Activated naive CD8-positive, alpha-beta T cell treated with anti-CD3 and anti-CD28 coated beads, Interleukin-2, amount 50 U/mL, for 24 hours (primary cell): ENCODE results near the gene ZNF207.
"Not testable (repeated sequence)": the region's sequence is repeated elsewhere in the genome, so short reads cannot be mapped to it uniquely, and the experiment has no call there.

Experiments
- ATAC-seq: fragments of 150-1000 bp; cut with Tn5 transposase; one replicate; pipeline ENCODE4 v1.10.0; 2021
- DNase-seq: peaks from one replicate; pipeline ENCODE4 v3.0.0; 2021
- H3K27ac Mint-ChIP-seq: one replicate; pipeline ENCODE4 v1.8.0; 2021; ENCODE audit warnings: mild to moderate bottlenecking, mixed read lengths
- H3K27me3 Mint-ChIP-seq: one replicate; pipeline ENCODE4 v1.8.0; 2021; ENCODE audit warnings: mixed read lengths
- H3K36me3 Mint-ChIP-seq: one replicate; pipeline ENCODE4 v1.8.0; 2021; ENCODE audit warnings: low read depth, mixed read lengths
- H3K4me1 Mint-ChIP-seq: one replicate; pipeline ENCODE4 v1.8.0; 2021; ENCODE audit warnings: mixed read lengths
- H3K4me3 Mint-ChIP-seq: one replicate; pipeline ENCODE4 v1.8.0; 2021; ENCODE audit warnings: mild to moderate bottlenecking, moderate library complexity, mixed read lengths
- H3K9me3 Mint-ChIP-seq: one replicate; pipeline ENCODE4 v1.8.0; 2021; ENCODE audit warnings: mixed read lengths

ZNF207 gene

DNA sequence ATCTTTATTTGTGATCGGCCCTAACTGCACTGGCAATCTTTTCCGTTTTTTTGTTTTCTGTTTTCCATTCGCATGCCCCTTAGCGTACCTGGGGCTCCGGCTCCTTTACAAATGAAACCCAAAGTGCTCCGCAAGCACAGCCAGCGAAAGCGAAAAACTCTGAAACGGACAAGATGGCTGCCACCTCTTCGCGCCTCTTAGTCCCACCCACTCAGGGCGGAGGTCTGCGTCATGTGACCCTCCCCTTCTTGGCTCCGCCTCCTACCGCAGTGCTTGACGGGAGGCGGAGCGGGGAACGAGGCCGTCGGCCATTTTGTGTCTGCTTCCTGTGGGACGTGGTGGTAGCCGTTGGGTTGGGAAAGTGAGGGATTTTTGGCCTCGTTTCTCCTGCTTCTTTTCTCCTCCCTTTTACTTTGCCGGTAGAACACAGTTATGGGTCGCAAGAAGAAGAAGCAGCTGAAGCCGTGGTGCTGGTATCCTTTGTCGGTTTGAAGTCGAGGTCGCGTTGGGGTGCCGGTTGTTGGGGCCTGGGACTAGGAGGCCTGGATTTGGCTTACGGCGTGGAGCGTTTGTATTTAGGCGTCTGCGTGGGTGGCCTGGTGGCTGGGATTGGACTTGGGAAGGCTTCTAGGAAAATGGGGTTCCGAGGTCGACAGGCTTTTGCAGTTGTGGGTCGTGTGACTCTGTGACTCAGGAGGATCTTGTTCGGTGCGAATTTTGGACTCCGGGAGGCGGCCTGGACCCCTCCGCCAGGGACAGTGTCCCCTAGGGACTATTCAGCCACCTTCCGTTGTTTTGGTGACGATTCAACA, at the start of gene ZNF207:
TSS of gene ZNF207 (plus strand) at position 304 of the 812 bp plus-strand sequence. CDS start at position 433, 129 bp downstream.
- no peaks in the 10 kb centered on the region for H3K9me3 Mint-ChIP-seq
- H3K27ac Mint-ChIP-seq: peak within 1 kb of the TSS; percentile 98
- DNase-seq (peak; percentile 95), ATAC-seq (peak; percentile 88)
- H3K4me3 Mint-ChIP-seq: peak within 1 kb of the TSS; percentile 94
- H3K4me1 Mint-ChIP-seq: peaks cover 47% of the 10 kb centered on the region
- H3K36me3 Mint-ChIP-seq: peaks cover 52% of the 10 kb centered on the region
- no peaks in the 10 kb centered on the region for H3K27me3 Mint-ChIP-seq

DNA sequence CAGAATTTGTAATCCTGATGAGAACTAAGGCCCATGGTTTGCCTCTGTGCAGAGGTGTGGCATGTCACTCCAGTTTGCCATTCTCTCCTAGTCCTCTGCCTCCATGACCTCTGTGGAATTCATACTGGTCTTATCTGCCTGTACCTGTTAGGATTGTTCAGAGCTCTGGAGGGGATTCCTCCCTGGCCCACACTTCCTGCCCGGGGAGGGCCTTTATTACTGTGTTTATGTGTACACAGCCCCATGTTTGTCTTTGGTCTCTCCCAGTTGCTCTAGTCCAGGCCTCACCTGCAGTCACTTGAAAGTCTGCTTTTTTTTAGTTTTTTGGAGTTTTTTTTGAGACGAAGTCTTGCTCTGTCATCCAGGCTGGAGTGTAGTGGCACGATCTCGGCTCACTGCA, 47.9 kb upstream of the ZNF207 start:
- H3K27ac Mint-ChIP-seq: no peak overlapping the region
- DNase-seq: no peak
- no peaks in the 10 kb centered on the region for H3K27me3 Mint-ChIP-seq
- H3K4me1 Mint-ChIP-seq: no peaks in the 10 kb centered on the region
- ATAC-seq: no peak
- no peaks in the 10 kb centered on the region for H3K36me3 Mint-ChIP-seq
- no peaks in the 10 kb centered on the region for H3K9me3 Mint-ChIP-seq
- H3K4me3 Mint-ChIP-seq: no peak overlapping the region

DNA sequence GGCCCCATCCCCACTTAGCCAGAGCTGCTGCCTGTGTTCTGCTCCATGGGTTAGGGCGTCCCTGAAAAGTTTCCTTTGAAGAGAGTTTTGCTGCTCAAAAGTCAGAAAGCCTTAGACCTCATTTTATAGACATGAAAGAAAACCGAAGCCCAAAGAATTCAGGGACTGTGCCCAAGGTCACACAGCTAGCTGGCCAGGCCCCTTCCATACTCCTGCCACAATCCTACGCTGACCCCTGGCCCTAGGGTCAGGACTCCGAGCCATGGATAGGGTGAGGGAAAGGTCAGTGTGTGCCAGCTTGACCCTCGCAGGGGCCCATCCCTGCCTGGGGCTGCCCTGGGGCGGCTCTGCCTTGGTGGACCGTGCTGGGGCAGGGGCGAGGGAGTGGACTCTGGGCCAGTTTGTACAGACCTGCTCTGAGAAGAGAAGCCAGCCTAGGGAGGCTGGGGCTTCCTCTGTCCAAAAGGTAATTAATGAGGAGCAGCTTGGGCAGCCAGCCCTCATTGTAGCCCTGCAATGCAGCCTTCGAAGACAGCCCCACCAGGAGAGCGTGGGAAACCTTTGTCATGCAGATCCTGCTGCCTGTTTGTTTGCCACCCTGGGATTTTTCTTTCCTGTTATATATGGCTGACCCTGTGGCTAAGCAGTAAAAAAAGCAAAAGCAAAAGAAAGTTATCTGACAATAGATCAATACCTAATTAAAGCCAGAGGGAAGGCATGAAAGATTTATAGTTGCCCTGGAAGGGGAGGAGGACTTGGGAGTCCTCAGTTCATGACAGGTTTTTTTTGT, 46.9 kb upstream of the ZNF207 start:
- no peak for ATAC-seq
- no peak overlapping the region for H3K4me3 Mint-ChIP-seq
- H3K36me3 Mint-ChIP-seq: no peaks in the 10 kb centered on the region

DNA sequence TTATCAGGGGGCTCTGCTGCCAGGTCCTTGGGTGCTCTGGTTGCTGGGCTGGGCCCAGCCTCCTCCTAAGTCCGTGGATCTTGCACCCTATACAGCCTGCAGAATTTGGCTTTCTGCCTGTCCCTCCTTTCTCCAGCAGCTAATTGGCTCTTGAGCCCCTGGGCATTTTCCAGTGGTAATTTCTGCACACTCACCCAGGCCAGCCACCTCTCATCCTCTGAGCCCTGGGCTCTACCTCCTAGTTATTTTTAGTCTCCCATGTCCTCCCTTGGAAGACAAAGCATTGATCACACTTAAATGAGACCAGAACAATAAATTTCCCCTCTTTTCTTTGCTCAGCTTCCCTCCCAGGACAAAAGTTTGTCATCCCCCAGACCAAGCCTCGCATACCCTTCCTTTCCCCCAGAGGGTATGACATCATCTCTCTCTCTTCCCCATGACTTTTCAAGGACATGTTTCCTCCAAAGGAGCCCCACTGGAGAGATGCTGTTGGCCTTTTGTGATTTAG, 46.1 kb upstream of the ZNF207 start:
- ATAC-seq: no peak
- H3K4me1 Mint-ChIP-seq: no peaks in the 10 kb centered on the region
- H3K36me3 Mint-ChIP-seq: no peaks in the 10 kb centered on the region
- H3K27me3 Mint-ChIP-seq: no peaks in the 10 kb centered on the region
- H3K27ac Mint-ChIP-seq: no peak overlapping the region
- DNase-seq: no peak
- no peak overlapping the region for H3K4me3 Mint-ChIP-seq
- H3K9me3 Mint-ChIP-seq: no peaks in the 10 kb centered on the region

More for the DNA sequence above, 46.9 kb upstream of the ZNF207 start:
- H3K27me3 Mint-ChIP-seq: no peaks in the 10 kb centered on the region
- no peaks in the 10 kb centered on the region for H3K4me1 Mint-ChIP-seq
- DNase-seq: no peak
- no peak overlapping the region for H3K27ac Mint-ChIP-seq
- H3K9me3 Mint-ChIP-seq: no peaks in the 10 kb centered on the region

DNA sequence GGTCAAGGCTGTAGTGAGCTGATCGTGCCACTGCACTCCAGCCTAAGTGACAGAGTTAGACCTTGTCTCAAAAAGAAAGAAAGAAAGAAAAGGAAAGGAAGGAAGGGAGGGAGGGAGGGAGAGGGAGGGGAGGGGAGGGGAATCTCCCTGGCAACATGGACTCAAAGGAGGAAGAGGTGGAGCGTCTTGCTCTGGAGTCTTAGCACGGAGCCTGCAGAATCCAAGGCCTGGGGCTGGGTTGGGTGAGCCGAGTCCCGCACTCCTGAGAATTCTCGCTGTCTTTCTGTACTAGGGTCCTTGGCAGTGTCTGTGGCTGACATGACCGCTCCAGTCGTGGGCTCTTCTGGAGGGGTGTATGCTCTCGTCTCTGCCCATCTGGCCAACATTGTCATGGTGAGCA, 44.9 kb upstream of the ZNF207 start:
- H3K4me1 Mint-ChIP-seq: no peaks in the 10 kb centered on the region
- H3K9me3 Mint-ChIP-seq: no peaks in the 10 kb centered on the region
- H3K4me3 Mint-ChIP-seq: no peak overlapping the region
- DNase-seq (no peak), ATAC-seq (no peak)
- no peaks in the 10 kb centered on the region for H3K36me3 Mint-ChIP-seq
- peaks cover 1% of the 10 kb centered on the region for H3K27me3 Mint-ChIP-seq
- H3K27ac Mint-ChIP-seq: no peak overlapping the region

DNA sequence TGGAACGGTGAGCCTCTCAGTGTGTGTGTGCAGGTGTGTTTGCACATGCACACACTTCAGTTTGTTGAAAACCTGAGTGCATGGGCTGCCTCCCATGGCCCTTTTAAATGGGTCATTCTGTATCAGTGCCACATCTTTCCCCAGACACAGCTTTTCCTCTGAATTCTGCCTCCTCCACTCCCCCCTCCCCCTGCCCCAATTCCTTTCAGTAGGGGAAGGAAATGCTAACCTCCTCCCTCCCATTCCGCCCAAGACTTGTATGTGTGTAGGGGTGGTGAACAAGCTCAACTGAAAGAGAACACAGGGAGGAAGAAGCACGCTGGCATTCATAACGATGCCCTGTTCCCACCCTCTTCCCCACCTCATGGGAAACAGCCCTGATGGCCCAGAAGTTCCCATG, 42.3 kb upstream of the ZNF207 start:
- no peak overlapping the region for H3K4me3 Mint-ChIP-seq
- H3K36me3 Mint-ChIP-seq: no peaks in the 10 kb centered on the region
- H3K9me3 Mint-ChIP-seq: no peaks in the 10 kb centered on the region
- peaks cover 3% of the 10 kb centered on the region for H3K27me3 Mint-ChIP-seq
- no peak overlapping the region for H3K27ac Mint-ChIP-seq
- no peak for DNase-seq
- ATAC-seq: no peak
- H3K4me1 Mint-ChIP-seq: no peaks in the 10 kb centered on the region

DNA sequence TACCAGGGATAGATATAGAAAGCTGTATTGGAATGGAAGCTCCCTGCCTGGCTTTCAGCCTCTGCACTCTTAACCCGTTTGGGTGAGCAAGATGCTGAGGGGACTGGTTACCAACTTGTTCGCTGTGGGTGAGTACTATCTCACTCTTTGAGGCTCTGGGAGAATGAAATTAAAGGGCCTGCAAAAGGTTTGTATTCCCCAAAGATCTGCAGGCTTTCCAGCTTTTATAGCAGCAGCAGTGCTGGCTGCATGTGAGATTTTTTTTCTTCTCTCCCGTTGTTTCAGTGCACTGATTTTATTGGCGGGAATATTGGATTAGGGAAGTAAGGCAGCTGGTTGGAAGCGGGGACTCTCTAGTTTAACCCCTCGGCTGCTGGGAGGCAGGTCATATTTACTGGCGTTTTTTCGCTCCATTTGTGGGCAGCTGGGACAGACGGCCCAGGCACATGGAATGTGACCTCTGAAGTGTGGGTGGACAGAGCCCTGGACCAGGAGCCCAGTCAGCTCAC, 38.9 kb upstream of the ZNF207 start:
- Mint-ChIP-seq H3K36me3 (no peaks in the 10 kb centered on the region), H3K4me1 (no peaks in the 10 kb centered on the region), H3K9me3 (no peaks in the 10 kb centered on the region), H3K27ac (no peak overlapping the region), H3K27me3 (peaks cover 5% of the 10 kb centered on the region), H3K4me3 (no peak overlapping the region)
- no peak for DNase-seq
- ATAC-seq: no peak

DNA sequence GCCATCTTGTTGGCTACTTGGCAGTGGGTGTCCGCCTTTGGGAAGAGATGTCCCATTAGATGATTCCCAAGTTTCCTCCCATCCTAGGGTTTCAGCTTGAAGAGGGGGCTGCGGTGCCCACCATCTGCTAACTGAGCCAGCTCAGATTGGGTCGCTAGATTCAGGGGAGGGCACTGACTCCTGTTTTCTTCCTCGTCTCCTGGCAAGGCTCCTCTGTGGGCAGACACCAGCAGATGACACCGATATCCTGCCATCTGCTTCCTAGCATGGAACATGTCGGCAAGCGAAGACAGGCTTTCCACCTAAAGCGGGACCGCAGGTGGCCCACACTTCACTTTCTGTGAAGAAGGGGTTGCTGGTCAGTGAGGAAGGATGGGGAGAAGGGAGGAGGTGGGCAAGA, 35.3 kb upstream of the ZNF207 start:
- H3K4me1 Mint-ChIP-seq: peaks cover 2% of the 10 kb centered on the region
- DNase-seq: no peak
- ATAC-seq: no peak
- H3K27ac Mint-ChIP-seq: no peak overlapping the region
- H3K4me3 Mint-ChIP-seq: no peak overlapping the region
- H3K9me3 Mint-ChIP-seq: no peaks in the 10 kb centered on the region
- H3K36me3 Mint-ChIP-seq: no peaks in the 10 kb centered on the region
- H3K27me3 Mint-ChIP-seq: peaks cover 5% of the 10 kb centered on the region

DNA sequence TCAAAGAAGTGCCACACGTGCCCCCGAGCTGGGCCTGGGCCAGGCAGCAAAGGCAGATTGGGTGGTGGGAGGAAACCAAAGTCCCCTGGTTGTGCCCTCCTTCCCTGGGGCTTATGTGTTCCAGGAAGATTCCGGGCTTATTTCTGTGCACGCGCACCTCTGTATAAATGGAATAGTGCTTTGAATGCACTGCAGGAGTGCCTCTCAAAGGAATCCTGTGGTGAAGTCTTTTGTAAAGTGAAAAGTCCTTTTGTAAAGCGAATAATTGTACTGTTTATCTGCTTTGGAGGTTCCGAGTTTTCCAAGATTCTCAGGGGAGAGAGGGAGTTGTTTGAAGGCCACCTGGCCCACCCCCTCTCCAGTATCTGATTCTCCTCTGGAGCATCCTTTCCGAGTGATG, 34.8 kb upstream of the ZNF207 start:
- H3K27ac Mint-ChIP-seq: no peak overlapping the region
- no peaks in the 10 kb centered on the region for H3K9me3 Mint-ChIP-seq
- DNase-seq (no peak), ATAC-seq (no peak)
- H3K4me3 Mint-ChIP-seq: no peak overlapping the region
- H3K4me1 Mint-ChIP-seq: peaks cover 2% of the 10 kb centered on the region
- peaks cover 3% of the 10 kb centered on the region for H3K27me3 Mint-ChIP-seq
- no peaks in the 10 kb centered on the region for H3K36me3 Mint-ChIP-seq

DNA sequence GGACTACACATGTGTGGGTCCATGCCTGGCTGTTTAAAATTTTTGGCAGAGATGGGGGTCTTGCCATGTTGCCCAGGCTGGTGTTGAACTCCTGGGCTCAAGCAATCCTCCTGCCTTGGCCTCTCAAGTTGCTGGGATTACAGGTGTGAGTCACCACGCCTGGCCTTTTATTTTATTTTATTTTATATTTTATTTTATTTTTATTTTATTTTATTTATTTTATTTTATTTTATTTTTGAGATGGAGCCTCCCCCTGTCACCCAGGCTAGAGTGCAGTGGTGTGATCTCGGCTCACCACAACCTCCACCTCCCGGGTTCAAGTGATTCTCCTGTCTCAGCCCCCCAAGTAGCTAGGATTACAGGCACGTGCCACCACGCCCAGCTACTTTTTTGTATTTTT, 33.3 kb upstream of the ZNF207 start:
- H3K27me3 Mint-ChIP-seq, H3K4me3 Mint-ChIP-seq, H3K4me1 Mint-ChIP-seq, H3K9me3 Mint-ChIP-seq, H3K27ac Mint-ChIP-seq, ATAC-seq, H3K36me3 Mint-ChIP-seq, DNase-seq: not testable (repeated sequence)

DNA sequence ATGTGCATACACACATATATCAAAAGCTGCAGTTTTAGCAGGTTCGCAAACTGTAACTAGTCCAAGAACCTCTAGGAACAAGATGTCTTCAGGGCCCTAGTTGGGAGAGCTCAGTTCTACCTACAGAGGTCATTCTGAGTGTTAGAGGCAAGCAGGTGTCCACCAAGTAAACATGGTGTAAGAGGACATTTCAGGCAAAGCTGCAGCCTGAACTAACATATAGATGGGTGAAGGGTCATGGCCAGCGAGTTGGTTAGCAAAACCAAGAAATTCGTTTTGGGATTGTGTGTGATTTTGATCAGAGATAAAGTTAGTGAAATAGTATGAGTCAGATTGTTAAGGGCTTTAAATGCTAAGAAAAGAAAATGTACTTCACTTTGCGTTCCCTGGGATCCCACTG, 32.6 kb upstream of the ZNF207 start:
- DNase-seq (no peak), ATAC-seq (no peak)
- Mint-ChIP-seq H3K36me3 (no peaks in the 10 kb centered on the region), H3K4me1 (peaks cover 2% of the 10 kb centered on the region), H3K9me3 (no peaks in the 10 kb centered on the region), H3K27me3 (peaks cover 2% of the 10 kb centered on the region), H3K27ac (no peak overlapping the region), H3K4me3 (no peak overlapping the region)

DNA sequence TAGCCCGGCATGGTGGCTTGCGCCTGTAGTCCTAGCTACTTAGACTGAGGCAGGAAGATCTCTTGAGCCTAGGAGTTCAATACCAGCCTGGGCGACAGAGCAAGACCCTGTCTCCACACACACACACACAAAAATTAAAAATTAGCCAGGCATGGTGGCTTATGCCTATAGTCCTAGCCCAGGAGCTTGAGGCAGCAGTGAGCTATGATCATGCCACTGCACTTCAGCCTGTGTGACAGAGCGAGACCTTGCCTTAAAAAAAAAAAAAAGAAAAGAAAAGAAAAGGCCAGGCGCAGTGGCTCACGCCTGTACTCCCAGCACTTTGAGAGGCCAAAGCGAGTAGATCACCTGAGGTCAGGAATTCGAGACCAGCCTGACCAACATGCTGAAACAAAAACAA, 31.9 kb upstream of the ZNF207 start:
- Mint-ChIP-seq H3K27me3 (peaks cover 2% of the 10 kb centered on the region), H3K36me3 (no peaks in the 10 kb centered on the region), H3K4me3 (no peak overlapping the region), H3K27ac (no peak overlapping the region), H3K4me1 (peaks cover 3% of the 10 kb centered on the region), H3K9me3 (no peaks in the 10 kb centered on the region)
- no peak for DNase-seq
- ATAC-seq: no peak

DNA sequence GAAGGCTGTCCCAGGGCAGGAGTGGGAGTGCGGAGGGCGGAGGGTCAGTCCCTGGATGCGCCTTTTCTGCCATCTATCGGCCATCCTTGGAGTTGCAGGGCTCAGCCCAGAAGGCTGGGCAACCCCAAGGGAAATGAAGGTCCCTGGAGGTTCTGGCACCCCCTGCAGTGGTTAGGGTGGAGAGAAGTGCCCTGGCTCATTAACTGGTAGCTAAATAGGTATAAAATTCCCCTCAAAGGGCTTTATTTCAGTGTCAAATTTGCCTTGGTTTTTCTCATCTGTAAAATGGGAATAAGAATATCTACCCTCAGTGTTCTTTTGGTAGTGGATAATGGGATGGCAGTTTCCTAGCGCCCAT, 30.4 kb upstream of the ZNF207 start:
- peak overlapping the region; percentile 66 for H3K4me3 Mint-ChIP-seq
- ATAC-seq: peak; percentile 86
- H3K36me3 Mint-ChIP-seq: no peaks in the 10 kb centered on the region
- no peak overlapping the region for H3K27ac Mint-ChIP-seq
- H3K4me1 Mint-ChIP-seq: peaks cover 17% of the 10 kb centered on the region
- H3K27me3 Mint-ChIP-seq: peaks cover 2% of the 10 kb centered on the region
- DNase-seq: peak; percentile 88
- no peaks in the 10 kb centered on the region for H3K9me3 Mint-ChIP-seq

DNA sequence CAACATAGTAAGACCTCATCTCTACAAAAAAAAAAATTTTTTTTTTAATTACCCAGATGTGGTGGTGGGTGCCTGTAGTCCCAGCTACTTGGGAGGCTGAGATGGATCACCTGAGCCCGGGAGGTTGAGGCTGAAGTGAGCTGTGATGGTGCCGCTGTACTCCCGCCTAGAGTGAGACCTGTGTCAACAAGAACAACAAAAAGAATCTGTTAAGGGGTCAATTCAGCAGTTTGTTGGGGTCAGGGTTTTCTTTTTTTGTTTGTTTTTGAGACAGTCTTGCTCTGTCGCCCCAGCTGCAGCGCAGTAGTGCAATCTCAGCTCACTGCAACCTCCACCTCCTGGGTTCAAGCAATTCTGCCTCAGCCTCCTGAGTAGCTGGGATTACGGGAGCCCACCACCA, 29.9 kb upstream of the ZNF207 start:
- peaks cover 19% of the 10 kb centered on the region for H3K4me1 Mint-ChIP-seq
- not testable (repeated sequence) for H3K4me3 Mint-ChIP-seq

DNA sequence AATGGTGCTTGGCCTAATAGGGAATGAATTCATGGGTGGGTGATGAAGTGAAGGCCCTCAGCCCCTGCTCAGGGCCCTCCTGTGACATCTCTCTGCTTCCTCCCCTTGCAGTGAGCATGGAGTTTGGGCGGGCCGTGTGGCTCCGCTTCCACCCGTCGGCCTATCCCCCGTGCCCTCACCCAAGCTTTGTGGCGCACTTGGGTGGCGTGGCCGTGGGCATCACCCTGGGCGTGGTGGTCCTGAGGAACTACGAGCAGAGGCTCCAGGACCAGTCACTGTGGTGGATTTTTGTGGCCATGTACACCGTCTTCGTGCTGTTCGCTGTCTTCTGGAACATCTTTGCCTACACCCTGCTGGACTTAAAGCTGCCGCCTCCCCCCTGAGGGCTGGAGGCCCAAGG, 29.1 kb upstream of the ZNF207 start:
- no peaks in the 10 kb centered on the region for H3K36me3 Mint-ChIP-seq
- DNase-seq: no peak
- ATAC-seq: no peak
- H3K27me3 Mint-ChIP-seq: no peaks in the 10 kb centered on the region
- H3K4me1 Mint-ChIP-seq: peaks cover 19% of the 10 kb centered on the region
- H3K4me3 Mint-ChIP-seq: no peak overlapping the region
- H3K9me3 Mint-ChIP-seq: no peaks in the 10 kb centered on the region
- no peak overlapping the region for H3K27ac Mint-ChIP-seq

More for the DNA sequence above, 29.9 kb upstream of the ZNF207 start:
- H3K27me3 Mint-ChIP-seq, H3K9me3 Mint-ChIP-seq, ATAC-seq, DNase-seq, H3K36me3 Mint-ChIP-seq, H3K27ac Mint-ChIP-seq: not testable (repeated sequence)
